ENCODE measurements around the gene TIGD6. TPM values are rescaled to one million over a fixed set of nuclear protein-coding genes. Genes with fewer than 3 reads are reported as not detected.

Gene TIGD6
- total and polyA plus RNA-seq, 2 experiments from 2014 or later: 1.4 to 2.1 TPM

DNA sequence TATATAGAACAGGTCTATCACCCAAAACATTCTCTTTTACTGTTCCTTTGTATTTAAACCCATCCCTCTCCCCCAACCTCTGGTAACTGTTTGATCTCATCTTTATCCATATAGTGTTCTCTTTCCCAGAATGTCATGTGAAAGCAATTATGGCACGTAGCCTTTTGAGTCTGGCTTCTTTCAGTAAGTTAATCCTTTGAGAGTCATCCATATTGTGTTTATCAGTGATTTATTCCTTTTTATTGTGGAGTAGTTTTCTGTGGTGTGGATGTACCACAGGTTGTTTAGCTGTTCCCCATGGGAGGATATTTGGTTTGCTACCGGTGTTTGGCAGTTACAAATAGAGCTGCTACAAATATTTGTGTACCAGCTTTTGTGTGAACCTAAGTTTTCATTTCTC is 38.1 kb upstream of the TIGD6 start:
- Histone ChIP-seq H2AFZ (no peak overlapping the region), H4K20me1 (replicated peaks; ENCODE audit: insufficient read depth) (no peaks in the 10 kb centered on the region; the same call in none of the 2 replicates), H3K79me2 (replicated peaks; ENCODE audit: insufficient read depth) (no peaks in the 10 kb centered on the region), H3K27ac (ENCODE audit: low read depth) (no peak overlapping the region), H3K4me3 (no peak overlapping the region), H3K4me2 (no peak overlapping the region), H3K27me3 (ENCODE audit: insufficient read depth) (no peaks in the 10 kb centered on the region), H3K4me1 (ENCODE audit: insufficient read depth) (no peaks in the 10 kb centered on the region), H3F3A (replicated peaks; ENCODE audit: low read depth) (no peaks in the 10 kb centered on the region), H3K9me2 (ENCODE audit: insufficient read depth) (no peaks in the 10 kb centered on the region), H3K36me3 (ENCODE audit: insufficient read depth) (peaks cover 45% of the 10 kb centered on the region)
- Mint-ChIP-seq H3K36me3 (ENCODE audit: low read depth) (peaks cover 54% of the 10 kb centered on the region), H3K27me3 (ENCODE audit: insufficient read depth, low read depth, poor library complexity) (no peaks in the 10 kb centered on the region), H3K9me3 (no peaks in the 10 kb centered on the region), H3K4me3 (no peak overlapping the region), H3K27ac (no peak overlapping the region), H3K4me1 (no peaks in the 10 kb centered on the region)
- DNase-seq (ENCODE audit: low spot score) (no peak), ATAC-seq (no peak)
- TF ChIP-seq ZNF114 (CRISPR knock-in tag; IDR thresholded peaks at IDR 0.05) (no peak), CREB1 (CRISPR knock-in tag; IDR thresholded peaks at IDR 0.05; ENCODE audit: low read depth) (no peak), JUNB (IDR thresholded peaks at IDR 0.05; ENCODE audit: unreplicated experiment) (no peak), ZNF462 (CRISPR knock-in tag; IDR thresholded peaks at IDR 0.05) (no peak), POLR2AphosphoS5 (IDR thresholded peaks at IDR 0.05; ENCODE audit: low read depth) (no peak), EZH2phosphoT487 (IDR thresholded peaks at IDR 0.05; ENCODE audit: unreplicated experiment) (no peak), STAT1 (IDR thresholded peaks at IDR 0.05; ENCODE audit: unreplicated experiment) (no peak), ZNF331 (CRISPR knock-in tag; IDR thresholded peaks at IDR 0.05; ENCODE audit: low read depth) (no peak), NANOG (IDR thresholded peaks at IDR 0.05; ENCODE audit: borderline replicate concordance) (no peak), EZH2 (IDR thresholded peaks at IDR 0.05; ENCODE audit: low read depth, unreplicated experiment) (no peak)
- TF ChIP-seq, protein P1, sequence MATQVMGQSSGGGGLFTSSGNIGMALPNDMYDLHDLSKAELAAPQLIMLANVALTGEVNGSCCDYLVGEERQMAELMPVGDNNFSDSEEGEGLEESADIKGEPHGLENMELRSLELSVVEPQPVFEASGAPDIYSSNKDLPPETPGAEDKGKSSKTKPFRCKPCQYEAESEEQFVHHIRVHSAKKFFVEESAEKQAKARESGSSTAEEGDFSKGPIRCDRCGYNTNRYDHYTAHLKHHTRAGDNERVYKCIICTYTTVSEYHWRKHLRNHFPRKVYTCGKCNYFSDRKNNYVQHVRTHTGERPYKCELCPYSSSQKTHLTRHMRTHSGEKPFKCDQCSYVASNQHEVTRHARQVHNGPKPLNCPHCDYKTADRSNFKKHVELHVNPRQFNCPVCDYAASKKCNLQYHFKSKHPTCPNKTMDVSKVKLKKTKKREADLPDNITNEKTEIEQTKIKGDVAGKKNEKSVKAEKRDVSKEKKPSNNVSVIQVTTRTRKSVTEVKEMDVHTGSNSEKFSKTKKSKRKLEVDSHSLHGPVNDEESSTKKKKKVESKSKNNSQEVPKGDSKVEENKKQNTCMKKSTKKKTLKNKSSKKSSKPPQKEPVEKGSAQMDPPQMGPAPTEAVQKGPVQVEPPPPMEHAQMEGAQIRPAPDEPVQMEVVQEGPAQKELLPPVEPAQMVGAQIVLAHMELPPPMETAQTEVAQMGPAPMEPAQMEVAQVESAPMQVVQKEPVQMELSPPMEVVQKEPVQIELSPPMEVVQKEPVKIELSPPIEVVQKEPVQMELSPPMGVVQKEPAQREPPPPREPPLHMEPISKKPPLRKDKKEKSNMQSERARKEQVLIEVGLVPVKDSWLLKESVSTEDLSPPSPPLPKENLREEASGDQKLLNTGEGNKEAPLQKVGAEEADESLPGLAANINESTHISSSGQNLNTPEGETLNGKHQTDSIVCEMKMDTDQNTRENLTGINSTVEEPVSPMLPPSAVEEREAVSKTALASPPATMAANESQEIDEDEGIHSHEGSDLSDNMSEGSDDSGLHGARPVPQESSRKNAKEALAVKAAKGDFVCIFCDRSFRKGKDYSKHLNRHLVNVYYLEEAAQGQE (IDR thresholded peaks at IDR 0.05; ENCODE audit: unreplicated experiment): no peak
- TF ChIP-seq, protein P2, sequence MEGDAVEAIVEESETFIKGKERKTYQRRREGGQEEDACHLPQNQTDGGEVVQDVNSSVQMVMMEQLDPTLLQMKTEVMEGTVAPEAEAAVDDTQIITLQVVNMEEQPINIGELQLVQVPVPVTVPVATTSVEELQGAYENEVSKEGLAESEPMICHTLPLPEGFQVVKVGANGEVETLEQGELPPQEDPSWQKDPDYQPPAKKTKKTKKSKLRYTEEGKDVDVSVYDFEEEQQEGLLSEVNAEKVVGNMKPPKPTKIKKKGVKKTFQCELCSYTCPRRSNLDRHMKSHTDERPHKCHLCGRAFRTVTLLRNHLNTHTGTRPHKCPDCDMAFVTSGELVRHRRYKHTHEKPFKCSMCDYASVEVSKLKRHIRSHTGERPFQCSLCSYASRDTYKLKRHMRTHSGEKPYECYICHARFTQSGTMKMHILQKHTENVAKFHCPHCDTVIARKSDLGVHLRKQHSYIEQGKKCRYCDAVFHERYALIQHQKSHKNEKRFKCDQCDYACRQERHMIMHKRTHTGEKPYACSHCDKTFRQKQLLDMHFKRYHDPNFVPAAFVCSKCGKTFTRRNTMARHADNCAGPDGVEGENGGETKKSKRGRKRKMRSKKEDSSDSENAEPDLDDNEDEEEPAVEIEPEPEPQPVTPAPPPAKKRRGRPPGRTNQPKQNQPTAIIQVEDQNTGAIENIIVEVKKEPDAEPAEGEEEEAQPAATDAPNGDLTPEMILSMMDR (conservative IDR thresholded peaks at IDR 0.05; ENCODE audit: low read depth in 2 of 2): no peak
- TF ChIP-seq, protein P3, sequence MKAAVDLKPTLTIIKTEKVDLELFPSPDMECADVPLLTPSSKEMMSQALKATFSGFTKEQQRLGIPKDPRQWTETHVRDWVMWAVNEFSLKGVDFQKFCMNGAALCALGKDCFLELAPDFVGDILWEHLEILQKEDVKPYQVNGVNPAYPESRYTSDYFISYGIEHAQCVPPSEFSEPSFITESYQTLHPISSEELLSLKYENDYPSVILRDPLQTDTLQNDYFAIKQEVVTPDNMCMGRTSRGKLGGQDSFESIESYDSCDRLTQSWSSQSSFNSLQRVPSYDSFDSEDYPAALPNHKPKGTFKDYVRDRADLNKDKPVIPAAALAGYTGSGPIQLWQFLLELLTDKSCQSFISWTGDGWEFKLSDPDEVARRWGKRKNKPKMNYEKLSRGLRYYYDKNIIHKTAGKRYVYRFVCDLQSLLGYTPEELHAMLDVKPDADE (IDR thresholded peaks at IDR 0.05): no peak

Data from GM23338 (cell line).